HepG2 (cell line): Measurements from ENCODE around the gene TRMT2A. TPM values are rescaled to one million over a fixed set of nuclear protein-coding genes. Genes with fewer than 3 reads are reported as not detected.
A peak's percentile ranks its signal among the peaks of the same experiment; 100 is the strongest.

ENCODE experiments used
- ATM ChIP-seq: fragments of 450-650 bp; IDR thresholded peaks from 2 replicates; pipeline ENCODE4 v1.7.1; 2017; ENCODE audit warnings: mild to moderate bottlenecking, borderline replicate concordance
- E2F5 ChIP-seq: sonication (generic); formaldehyde crosslinking; conservative IDR thresholded peaks from 2 replicates; pipeline ENCODE4 v1.4.0; 2020; ENCODE audit warnings: missing genetic modification reagents
- MAX ChIP-seq: IDR thresholded peaks from 2 replicates; pipeline ENCODE4 v1.6.1; 2012; ENCODE audit warnings: inconsistent platforms
- PAX8 ChIP-seq: sonication (generic); formaldehyde crosslinking; IDR thresholded peaks from 2 replicates; pipeline ENCODE4 v1.8.0; 2022; ENCODE audit warnings: mild to moderate bottlenecking, missing genetic modification reagents, borderline replicate concordance
- PHF21A ChIP-seq: sonication (generic); formaldehyde crosslinking; IDR thresholded peaks from 2 replicates; pipeline ENCODE4 v1.5.0; 2020; ENCODE audit warnings: mild to moderate bottlenecking, missing genetic modification reagents
- ZBTB40 ChIP-seq, 2 experiments: fragments of 450-650 bp in 1 of 2; sonication (generic) in 1 of 2; formaldehyde crosslinking in 1 of 2; IDR thresholded peaks; 2 replicates each; pipeline versions ENCODE4 v1.6.1 to v1.8.0; 2016 to 2022; ENCODE audit warnings: antibody characterized with exemption in 1 of 2, mild to moderate bottlenecking in 1 of 2, missing genetic modification reagents in 1 of 2
- ZNF18 ChIP-seq: sonication (generic); formaldehyde crosslinking; IDR thresholded peaks from 2 replicates; pipeline ENCODE4 v1.8.0; 2022; ENCODE audit warnings: mild to moderate bottlenecking, missing genetic modification reagents; ENCODE audit not compliant: insufficient replicate concordance
- ZNF326 ChIP-seq: sonication (generic); formaldehyde crosslinking; IDR thresholded peaks from 2 replicates; pipeline ENCODE4 v1.4.0; 2020; ENCODE audit warnings: missing genetic modification reagents, borderline replicate concordance
- ZNF687 ChIP-seq: sonication (generic); formaldehyde crosslinking; IDR thresholded peaks from 2 replicates; pipeline ENCODE4 v1.5.1; 2020; ENCODE audit warnings: mild to moderate bottlenecking, missing genetic modification reagents, moderate library complexity
- ZNF768 ChIP-seq: sonication (generic); formaldehyde crosslinking; IDR thresholded peaks from 2 replicates; pipeline ENCODE4 v1.4.0; 2020; ENCODE audit warnings: missing genetic modification reagents
- polyA plus RNA-seq, 8 experiments: library from polyadenylated mRNA; depleted of rRNA in 3 of 8; stranded (reverse) in 7 of 8; unstranded in 1 of 8; fragments of >200 nt; fragmentation: Illumina TruSeq in 4 of 8; extraction: Trizol in 4 of 8; gene quantifications; 2 replicates each; pipeline versions ENCODE4 v1.2.1 to v1.2.3, GENCODE V29; 2011 to 2016; ENCODE audit warnings: low read depth in 4 of 8, missing spikeins in 1 of 8, mixed read lengths in 1 of 8; ENCODE audit not compliant: insufficient read depth in 1 of 8
- total RNA-seq, 5 experiments: library from RNA; depleted of rRNA; stranded (reverse); fragments of >200 nt; fragmentation: Illumina TruSeq; extraction: Trizol; gene quantifications; 2 replicates each; pipeline ENCODE4 v1.2.3, GENCODE V29; 2016; ENCODE audit warnings: low read depth in 1 of 5

TRMT2A gene
- total and polyA plus RNA-seq, 2 of the 13 experiments (the other 11 are each of a cell fraction or from before 2014, with no cell fraction given), result 24.0 to 30.3 TPM

- TF ChIP-seq PHF21A (CRISPR knock-in tag) (no peak), ZNF18 (CRISPR knock-in tag) (no peak), ZNF326 (CRISPR knock-in tag) (no peak), ZNF768 (CRISPR knock-in tag) (0 out of 2 replicates have a peak, but pooled peaks have one; percentile 12), PAX8 (CRISPR knock-in tag) (no peak), ZNF687 (CRISPR knock-in tag) (peak; percentile 19; the same call in 1 of the 2 replicates), E2F5 (0 out of 2 replicates have a peak, but pooled peaks have one; percentile 11), MAX (no peak), ZBTB40 (IDR thresholded peaks at IDR 0.05) (no peak), ZBTB40 (CRISPR knock-in tag; IDR thresholded peaks at IDR 0.05) (no peak), ATM (no peak)
Measured at GRCh38 chr22:20115691-20116375, 1.2 kb downstream of the TRMT2A start, which contains the start of gene RANBP1 (continued).
